GM04504 (cell line): ENCODE measurements around the gene PKP4.
A peak's percentile ranks its signal among the peaks of the same experiment; 100 is the strongest.

Experiments used
- DNase-seq: peaks from one replicate; pipeline ENCODE4 v3.0.0-alpha.2; 2012; ENCODE audit warnings: low read depth

The PKP4 gene

GRCh38 chr2:158718851-158719250 lies 262.1 kb downstream of the PKP4 start:
- no peak for DNase-seq

GRCh38 chr2:158719403-158719802 lies 262.7 kb downstream of the PKP4 start:
- DNase-seq: no peak

- no peak for DNase-seq
Observed at GRCh38 chr2:158722266-158723105, 265.7 kb downstream of the PKP4 start.

- DNase-seq: no peak
Observed at GRCh38 chr2:158723181-158723838, 266.6 kb downstream of the PKP4 start.

- no peak for DNase-seq
Observed at GRCh38 chr2:158723921-158724802, 267.4 kb downstream of the PKP4 start.

GRCh38 chr2:158724803-158725381 lies 268.1 kb downstream of the PKP4 start:
- no peak for DNase-seq

GRCh38 chr2:158725441-158725891 lies 268.7 kb downstream of the PKP4 start:
- no peak for DNase-seq

GRCh38 chr2:158726911-158727592 lies 270.3 kb downstream of the PKP4 start:
- DNase-seq: peak; percentile 17

GRCh38 chr2:158728422-158728821 lies 271.7 kb downstream of the PKP4 start:
- no peak for DNase-seq

GRCh38 chr2:158729451-158729850 lies 272.7 kb downstream of the PKP4 start:
- no peak for DNase-seq

- no peak for DNase-seq
Observed at GRCh38 chr2:158729873-158730620, 273.3 kb downstream of the PKP4 start.

GRCh38 chr2:158730621-158731140 lies 273.9 kb downstream of the PKP4 start:
- DNase-seq: no peak

- no peak for DNase-seq
Observed at GRCh38 chr2:158731386-158731785, 274.6 kb downstream of the PKP4 start.
